AG08396 (cell line): ENCODE results near the gene ATP11A.

Source experiments
- DNase-seq: peaks from one replicate; pipeline ENCODE4 v3.0.0; 2012; ENCODE audit warnings: low spot score, mixed read lengths

Gene ATP11A

GRCh38 chr13:112761701-112762689, 72.2 kb downstream of the ATP11A start:
- DNase-seq, result peak; percentile 51

- DNase-seq, result no peak
These were observed 72.8 kb downstream of the ATP11A start for GRCh38 chr13:112762690-112763080.

GRCh38 chr13:112764028-112764427, 74.2 kb downstream of the ATP11A start:
- no peak for DNase-seq

GRCh38 chr13:112764864-112765561, 75.2 kb downstream of the ATP11A start:
- DNase-seq, result no peak

GRCh38 chr13:112765731-112766130, 75.9 kb downstream of the ATP11A start:
- DNase-seq, result no peak

GRCh38 chr13:112766336-112766735, 76.5 kb downstream of the ATP11A start:
- DNase-seq, result no peak

GRCh38 chr13:112767506-112768471, 78.0 kb downstream of the ATP11A start:
- no peak for DNase-seq

- DNase-seq, result no peak
These were observed 79.1 kb downstream of the ATP11A start for GRCh38 chr13:112768795-112769481.

GRCh38 chr13:112769615-112770014, 79.8 kb downstream of the ATP11A start:
- no peak for DNase-seq

GRCh38 chr13:112770504-112770903, 80.7 kb downstream of the ATP11A start:
- DNase-seq, result no peak

- no peak for DNase-seq
These were observed 81.5 kb downstream of the ATP11A start for GRCh38 chr13:112771139-112771876.

GRCh38 chr13:112771877-112772538, 82.2 kb downstream of the ATP11A start:
- no peak for DNase-seq

GRCh38 chr13:112772539-112772909, 82.7 kb downstream of the ATP11A start:
- DNase-seq, result no peak

GRCh38 chr13:112772929-112773328, 83.1 kb downstream of the ATP11A start:
- DNase-seq, result no peak

GRCh38 chr13:112773601-112774447, 84.0 kb downstream of the ATP11A start:
- DNase-seq, result no peak

GRCh38 chr13:112774448-112774792, 84.6 kb downstream of the ATP11A start:
- DNase-seq, result no peak

GRCh38 chr13:112774829-112775565, 85.2 kb downstream of the ATP11A start:
- DNase-seq, result no peak

- DNase-seq, result no peak
These were observed 86.0 kb downstream of the ATP11A start for GRCh38 chr13:112775791-112776279.
